GM12878 (cell line): ENCODE measurements around the gene THEM4.

Experiments
- CBX5 ChIP-seq: sonication (generic); IDR thresholded peaks from 2 replicates; pipeline ENCODE4 v1.6.1; 2016; ENCODE audit warnings: low read depth, moderate library complexity, mild to moderate bottlenecking, inconsistent platforms
- EP300 ChIP-seq, 2 experiments: fragments of 150-350 bp in 1 of 2; IDR thresholded peaks; 2 replicates each; pipeline ENCODE4 v1.6.1; 2011 to 2012; ENCODE audit warnings: low read depth in 2 of 2, low read length in 2 of 2, borderline replicate concordance in 1 of 2, improper control_type of control experiment in 1 of 2, inconsistent platforms in 1 of 2; ENCODE audit not compliant: control insufficient read depth in 1 of 2
- FOXK2 ChIP-seq: fragments of 450-650 bp; IDR thresholded peaks from 2 replicates; pipeline ENCODE4 v1.6.1; 2017; ENCODE audit warnings: mild to moderate bottlenecking, moderate library complexity
- RELA ChIP-seq: fragments of 450-650 bp; IDR thresholded peaks from 2 replicates; pipeline ENCODE4 v1.8.0; 2014; ENCODE audit warnings: borderline replicate concordance; ENCODE audit not compliant: partially characterized antibody
- SIN3A ChIP-seq: IDR thresholded peaks from 2 replicates; pipeline ENCODE4 v1.6.1; 2012; ENCODE audit warnings: low read depth, low read length, improper control_type of control experiment
- TCF7 ChIP-seq: IDR thresholded peaks from 2 replicates; pipeline ENCODE4 v1.6.1; 2014; ENCODE audit warnings: antibody characterized with exemption, borderline replicate concordance
- TF ChIP-seq, protein P1 (sequence below), 3 experiments: IDR thresholded peaks in 2 of 3; conservative IDR thresholded peaks in 1 of 3; 2 replicates each; pipeline ENCODE4 v1.5.1; 2011; ENCODE audit warnings: low read depth in 3 of 3, low read length in 3 of 3, mild to moderate bottlenecking in 3 of 3, control low read depth in 2 of 3, moderate library complexity in 2 of 3, inconsistent platforms in 1 of 3, mixed read lengths in 1 of 3; ENCODE audit not compliant: control insufficient read depth in 2 of 3, insufficient read depth in 1 of 3; ENCODE audit errors: extremely low read depth in 1 of 3
- TF ChIP-seq, protein P2 (sequence below): fragments of 450-650 bp; IDR thresholded peaks from 2 replicates; pipeline ENCODE4 v1.6.1; 2017; ENCODE audit warnings: mild to moderate bottlenecking

DNA sequence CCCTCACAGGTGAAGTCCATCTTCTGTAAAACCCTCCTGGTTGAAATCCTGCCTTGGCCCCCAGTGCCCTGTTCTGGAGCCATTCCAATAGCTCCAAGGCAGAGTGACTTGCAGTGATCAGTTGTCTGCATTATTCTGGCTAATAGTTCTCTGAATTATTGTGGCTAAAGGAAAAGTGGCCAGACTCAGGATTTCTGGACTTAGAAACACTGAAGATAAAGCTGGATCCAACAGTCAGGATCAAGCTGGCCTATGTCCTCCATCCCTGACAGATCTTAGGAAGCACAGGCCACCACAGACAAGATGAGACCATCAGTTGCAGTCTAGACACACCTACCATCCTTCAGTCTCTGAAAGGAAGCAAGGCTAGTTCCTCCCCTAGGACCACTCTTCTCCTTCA is 68.9 kb downstream of the THEM4 start:
- TF ChIP-seq CBX5 (no peak), TCF7 (no peak), SIN3A (no peak), FOXK2 (no peak), EP300 (IDR thresholded peaks at IDR 0.05; ENCODE audit: borderline replicate concordance in 1 of 2, control insufficient read depth in 1 of 2, low read depth in 2 of 2, low read length in 2 of 2) (no peak), RELA (no peak)
- TF ChIP-seq, protein P1, sequence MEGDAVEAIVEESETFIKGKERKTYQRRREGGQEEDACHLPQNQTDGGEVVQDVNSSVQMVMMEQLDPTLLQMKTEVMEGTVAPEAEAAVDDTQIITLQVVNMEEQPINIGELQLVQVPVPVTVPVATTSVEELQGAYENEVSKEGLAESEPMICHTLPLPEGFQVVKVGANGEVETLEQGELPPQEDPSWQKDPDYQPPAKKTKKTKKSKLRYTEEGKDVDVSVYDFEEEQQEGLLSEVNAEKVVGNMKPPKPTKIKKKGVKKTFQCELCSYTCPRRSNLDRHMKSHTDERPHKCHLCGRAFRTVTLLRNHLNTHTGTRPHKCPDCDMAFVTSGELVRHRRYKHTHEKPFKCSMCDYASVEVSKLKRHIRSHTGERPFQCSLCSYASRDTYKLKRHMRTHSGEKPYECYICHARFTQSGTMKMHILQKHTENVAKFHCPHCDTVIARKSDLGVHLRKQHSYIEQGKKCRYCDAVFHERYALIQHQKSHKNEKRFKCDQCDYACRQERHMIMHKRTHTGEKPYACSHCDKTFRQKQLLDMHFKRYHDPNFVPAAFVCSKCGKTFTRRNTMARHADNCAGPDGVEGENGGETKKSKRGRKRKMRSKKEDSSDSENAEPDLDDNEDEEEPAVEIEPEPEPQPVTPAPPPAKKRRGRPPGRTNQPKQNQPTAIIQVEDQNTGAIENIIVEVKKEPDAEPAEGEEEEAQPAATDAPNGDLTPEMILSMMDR (IDR thresholded peaks at IDR 0.05 in 2 of 3, conservative IDR thresholded peaks at IDR 0.05 in 1 of 3; ENCODE audit: control insufficient read depth in 2 of 3, extremely low read depth in 1 of 3, insufficient read depth in 1 of 3, low read depth in 3 of 3, low read length in 3 of 3): no peak
- TF ChIP-seq, protein P2, sequence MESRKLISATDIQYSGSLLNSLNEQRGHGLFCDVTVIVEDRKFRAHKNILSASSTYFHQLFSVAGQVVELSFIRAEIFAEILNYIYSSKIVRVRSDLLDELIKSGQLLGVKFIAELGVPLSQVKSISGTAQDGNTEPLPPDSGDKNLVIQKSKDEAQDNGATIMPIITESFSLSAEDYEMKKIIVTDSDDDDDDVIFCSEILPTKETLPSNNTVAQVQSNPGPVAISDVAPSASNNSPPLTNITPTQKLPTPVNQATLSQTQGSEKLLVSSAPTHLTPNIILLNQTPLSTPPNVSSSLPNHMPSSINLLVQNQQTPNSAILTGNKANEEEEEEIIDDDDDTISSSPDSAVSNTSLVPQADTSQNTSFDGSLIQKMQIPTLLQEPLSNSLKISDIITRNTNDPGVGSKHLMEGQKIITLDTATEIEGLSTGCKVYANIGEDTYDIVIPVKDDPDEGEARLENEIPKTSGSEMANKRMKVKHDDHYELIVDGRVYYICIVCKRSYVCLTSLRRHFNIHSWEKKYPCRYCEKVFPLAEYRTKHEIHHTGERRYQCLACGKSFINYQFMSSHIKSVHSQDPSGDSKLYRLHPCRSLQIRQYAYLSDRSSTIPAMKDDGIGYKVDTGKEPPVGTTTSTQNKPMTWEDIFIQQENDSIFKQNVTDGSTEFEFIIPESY: no peak
